ENCODE results near the gene FMN2.
A peak's percentile ranks its signal among the peaks of the same experiment; 100 is the strongest.

Gene FMN2

DNA sequence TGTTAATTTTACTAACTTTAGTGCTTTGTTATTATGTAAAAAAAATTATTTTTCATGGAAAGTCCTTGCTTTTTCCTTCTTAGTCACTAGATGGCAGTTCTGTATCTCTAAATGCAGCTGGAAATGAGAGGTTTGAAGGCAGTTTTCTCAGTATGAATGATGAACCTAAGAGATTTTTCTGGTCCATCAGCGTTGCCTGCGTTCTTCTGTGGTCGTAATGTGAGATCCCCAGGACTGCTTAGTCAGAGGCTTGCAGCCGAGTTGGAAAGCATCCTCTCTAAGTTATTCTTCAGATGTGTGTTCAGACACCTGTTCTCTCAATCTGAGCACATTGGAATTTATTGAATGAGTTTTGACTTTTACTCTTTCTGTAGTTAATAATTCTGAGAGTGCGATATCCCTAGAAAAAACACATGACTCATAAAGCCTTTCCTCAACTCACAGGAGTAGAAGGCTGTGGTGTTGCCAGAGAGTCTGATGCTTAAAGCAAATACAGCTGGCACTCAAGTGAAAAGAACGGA is 99.3 kb downstream of the FMN2 start:
- peak; percentile 91 for DNase-seq (ENCODE audit: low read depth)

DNA sequence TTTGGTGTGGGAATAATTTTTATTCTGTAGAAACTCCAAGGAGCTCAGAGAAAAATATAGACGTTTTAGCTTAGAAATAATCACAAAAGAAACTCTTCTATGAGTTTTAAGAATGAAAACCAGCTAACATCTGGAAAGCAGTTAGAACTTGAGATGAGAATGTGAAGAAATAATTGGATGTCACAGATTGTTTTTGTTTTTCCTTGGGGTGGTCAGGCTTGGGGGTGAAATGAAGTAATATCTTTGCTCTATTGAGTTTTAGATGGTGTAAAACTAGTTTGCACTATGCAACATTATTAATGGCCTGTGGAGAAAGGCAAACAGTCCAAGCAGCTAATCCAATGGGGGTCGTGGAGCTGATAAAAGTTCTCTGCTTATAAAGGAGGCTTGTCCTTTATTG is 101.2 kb downstream of the FMN2 start:
- no peak for DNase-seq (ENCODE audit: low read depth)
- H3K4me3 ChIP-seq (ENCODE audit: low read depth, low read length): no peak overlapping the region
- TF ChIP-seq, protein P1, sequence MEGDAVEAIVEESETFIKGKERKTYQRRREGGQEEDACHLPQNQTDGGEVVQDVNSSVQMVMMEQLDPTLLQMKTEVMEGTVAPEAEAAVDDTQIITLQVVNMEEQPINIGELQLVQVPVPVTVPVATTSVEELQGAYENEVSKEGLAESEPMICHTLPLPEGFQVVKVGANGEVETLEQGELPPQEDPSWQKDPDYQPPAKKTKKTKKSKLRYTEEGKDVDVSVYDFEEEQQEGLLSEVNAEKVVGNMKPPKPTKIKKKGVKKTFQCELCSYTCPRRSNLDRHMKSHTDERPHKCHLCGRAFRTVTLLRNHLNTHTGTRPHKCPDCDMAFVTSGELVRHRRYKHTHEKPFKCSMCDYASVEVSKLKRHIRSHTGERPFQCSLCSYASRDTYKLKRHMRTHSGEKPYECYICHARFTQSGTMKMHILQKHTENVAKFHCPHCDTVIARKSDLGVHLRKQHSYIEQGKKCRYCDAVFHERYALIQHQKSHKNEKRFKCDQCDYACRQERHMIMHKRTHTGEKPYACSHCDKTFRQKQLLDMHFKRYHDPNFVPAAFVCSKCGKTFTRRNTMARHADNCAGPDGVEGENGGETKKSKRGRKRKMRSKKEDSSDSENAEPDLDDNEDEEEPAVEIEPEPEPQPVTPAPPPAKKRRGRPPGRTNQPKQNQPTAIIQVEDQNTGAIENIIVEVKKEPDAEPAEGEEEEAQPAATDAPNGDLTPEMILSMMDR (conservative IDR thresholded peaks at IDR 0.05; ENCODE audit: low read depth, low read length): no peak

More for the DNA sequence above, 99.3 kb downstream of the FMN2 start:
- no peak overlapping the region for H3K4me3 ChIP-seq (ENCODE audit: low read depth, low read length)
- TF ChIP-seq, protein P1 (conservative IDR thresholded peaks at IDR 0.05; ENCODE audit: low read depth, low read length): peak; percentile 64

DNA sequence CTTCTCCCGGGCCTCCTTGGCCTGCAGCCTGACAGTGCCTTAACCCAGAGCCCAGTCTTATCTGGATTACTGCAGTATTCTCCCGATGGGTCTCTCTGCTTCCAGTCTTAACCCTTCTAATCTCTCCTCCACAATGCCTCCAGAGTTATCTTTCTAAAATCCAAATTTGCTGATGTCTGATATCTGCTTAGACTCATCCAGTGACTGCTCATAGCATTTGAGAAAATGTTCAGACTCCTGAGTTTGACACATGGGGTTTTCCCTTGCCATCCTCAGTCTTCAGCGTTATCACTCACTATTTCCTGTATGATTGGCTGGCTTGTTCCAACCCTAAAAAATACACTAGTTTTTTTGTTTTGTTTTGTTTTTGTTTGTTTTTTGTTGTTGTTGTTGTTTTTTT is 102.0 kb downstream of the FMN2 start:
- no peak for DNase-seq (ENCODE audit: low read depth)
- TF ChIP-seq, protein P1 (conservative IDR thresholded peaks at IDR 0.05; ENCODE audit: low read depth, low read length): no peak

DNA sequence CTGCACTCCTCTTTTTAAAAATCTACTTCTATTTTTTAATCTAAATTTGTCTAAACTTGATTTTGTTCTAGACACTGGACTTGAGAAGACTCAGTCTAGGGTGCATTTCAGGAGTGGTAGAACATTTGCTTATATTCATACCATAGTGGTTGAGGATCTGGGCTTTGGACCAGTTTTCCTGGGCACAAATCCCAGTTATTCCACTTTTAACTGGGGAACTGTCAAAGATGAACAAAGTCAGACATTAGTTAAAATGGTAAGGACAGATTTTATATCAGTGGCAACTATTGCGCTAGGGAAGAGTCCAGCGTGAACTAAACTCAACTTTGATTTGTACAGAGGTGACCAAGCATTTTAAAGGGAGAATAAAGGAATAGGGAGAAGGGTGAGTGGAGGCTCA is 102.4 kb downstream of the FMN2 start:
- no peak overlapping the region for H3K4me3 ChIP-seq (ENCODE audit: low read depth, low read length)
- no peak for DNase-seq (ENCODE audit: low read depth)
- TF ChIP-seq, protein P1 (conservative IDR thresholded peaks at IDR 0.05; ENCODE audit: low read depth, low read length): no peak

More for the DNA sequence above, 102.0 kb downstream of the FMN2 start:
- no peak overlapping the region for H3K4me3 ChIP-seq (ENCODE audit: low read depth, low read length)

DNA sequence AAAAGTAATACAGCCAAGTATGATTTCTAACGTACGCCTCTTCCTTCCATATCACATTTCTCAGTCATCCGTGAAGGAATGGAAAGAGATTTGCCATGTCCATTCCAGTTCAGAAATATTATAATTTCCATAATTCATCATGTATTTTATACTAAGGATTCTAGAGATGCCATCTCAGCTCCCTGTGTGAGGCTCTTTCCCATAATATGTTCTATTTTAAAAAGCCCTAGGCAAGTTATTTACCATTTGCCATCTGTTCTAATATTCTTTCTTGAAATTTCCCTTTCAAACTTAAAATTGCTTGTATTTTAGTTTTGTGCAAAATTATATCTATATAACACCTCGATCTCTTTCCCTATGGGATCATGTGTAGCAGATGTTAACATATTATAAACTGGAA is 106.7 kb downstream of the FMN2 start:
- no peak overlapping the region for H3K4me3 ChIP-seq (ENCODE audit: low read depth, low read length)
- no peak for DNase-seq (ENCODE audit: low read depth)
- TF ChIP-seq, protein P1 (conservative IDR thresholded peaks at IDR 0.05; ENCODE audit: low read depth, low read length): no peak

DNA sequence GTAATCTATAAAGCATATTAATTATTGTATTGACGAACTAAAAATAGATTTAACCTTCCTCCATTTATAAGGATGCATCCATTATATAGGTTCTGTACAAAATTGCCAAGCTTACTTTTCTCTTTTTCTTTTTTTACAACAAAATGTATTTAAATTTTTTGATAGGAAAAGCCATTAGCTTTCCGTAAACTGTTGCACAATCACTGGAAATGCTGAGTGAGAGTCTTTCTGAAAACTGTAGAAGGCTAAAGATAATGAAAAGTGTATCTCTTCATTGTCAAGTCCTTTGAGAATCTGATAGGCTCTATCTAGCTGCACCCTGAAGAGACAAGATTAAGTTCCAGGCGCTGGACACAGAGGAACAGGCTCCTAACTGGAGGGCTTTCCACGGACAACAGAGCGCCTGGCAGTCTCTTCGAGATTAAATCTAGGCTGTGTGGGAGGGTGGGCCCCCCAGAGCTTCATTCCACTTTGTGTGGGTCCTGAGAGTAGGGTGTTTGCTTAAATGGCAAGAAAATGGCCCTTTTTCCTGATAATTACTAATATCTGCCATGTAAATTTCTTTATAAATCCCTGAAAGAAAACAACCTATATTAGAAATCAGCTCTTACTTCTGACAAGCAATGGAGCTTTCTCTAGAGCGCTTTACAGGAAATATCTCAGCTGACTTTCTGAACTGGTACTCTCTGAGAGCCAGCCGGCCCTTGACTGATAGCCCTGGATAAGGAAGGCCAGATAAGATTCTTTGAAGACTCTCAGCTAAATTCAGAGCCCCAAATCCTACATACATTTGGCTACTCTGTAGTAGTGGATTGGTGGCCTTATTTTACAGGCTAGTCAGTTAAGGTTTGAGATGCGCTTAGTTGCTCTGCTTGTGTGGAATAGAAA is 108.3 kb downstream of the FMN2 start:
- TF ChIP-seq, protein P1 (conservative IDR thresholded peaks at IDR 0.05; ENCODE audit: low read depth, low read length): no peak
- H3K4me3 ChIP-seq (ENCODE audit: low read depth, low read length): no peak overlapping the region
- no peak for DNase-seq (ENCODE audit: low read depth)

Measured in choroid plexus epithelial cell (primary cell).